ENCODE measurements around the gene HNRNPK. TPM values are rescaled to one million over a fixed set of nuclear protein-coding genes. Genes with fewer than 3 reads are reported as not detected.
A peak's percentile ranks its signal among the peaks of the same experiment; 100 is the strongest.

Gene HNRNPK
- total RNA-seq, 1 experiment from 2014 or later: 723 TPM

- CTCF ChIA-PET: interaction anchor here (0.7 kb wide), 1 partner anchor 981 kb away, joined by 5 read pairs; no protein-coding TSS in a partner anchor
- Mint-ChIP-seq H3K9me3 (no peaks in the 10 kb centered on the region), H3K27me3 (ENCODE audit: low read depth) (no peaks in the 10 kb centered on the region), H3K36me3 (peaks cover 20% of the 10 kb centered on the region), H3K4me1 (peaks cover 26% of the 10 kb centered on the region), H3K4me3 (no peak overlapping the region), H3K27ac (peak overlapping the region; percentile 57; the same call in 1 of the 2 replicates)
- POLR2A ChIA-PET: no interaction called here
- ATAC-seq: no peak
- DNase-seq (ENCODE audit: low spot score): no peak
- TF ChIP-seq TP53 (CRISPR knock-in tag; IDR thresholded peaks at IDR 0.05): no peak
- TF ChIP-seq MYBL2 (CRISPR knock-in tag; IDR thresholded peaks at IDR 0.05): no peak
- TF ChIP-seq JAZF1 (CRISPR knock-in tag; IDR thresholded peaks at IDR 0.05): no peak
Observed at GRCh38 chr9:83987402-83987791, 7.4 kb upstream of the HNRNPK start.

GRCh38 chr9:83986765-83987401 is 6.9 kb upstream of the HNRNPK start:
- Mint-ChIP-seq H3K9me3 (no peaks in the 10 kb centered on the region), H3K36me3 (peaks cover 20% of the 10 kb centered on the region), H3K4me1 (peaks cover 30% of the 10 kb centered on the region), H3K4me3 (no peak overlapping the region), H3K27ac (0 out of 2 replicates have a peak overlapping the region, but pooled peaks have one; percentile 57), H3K27me3 (ENCODE audit: low read depth) (no peaks in the 10 kb centered on the region)
- ATAC-seq: no peak; the same call in 1 of the 2 replicates
- CTCF ChIA-PET: interaction anchor here (0.7 kb wide), 1 partner anchor 981 kb away, joined by 5 read pairs; no protein-coding TSS in a partner anchor
- no peak for DNase-seq (ENCODE audit: low spot score)
- POLR2A ChIA-PET: no interaction called here
- TF ChIP-seq GABPB1 (CRISPR knock-in tag; IDR thresholded peaks at IDR 0.05) (peak; percentile 76), NFATC4 (CRISPR knock-in tag; IDR thresholded peaks at IDR 0.05) (no peak)

GRCh38 chr9:83986195-83986594 is 6.2 kb upstream of the HNRNPK start:
- CTCF ChIA-PET: no interaction called here
- H3K36me3 Mint-ChIP-seq: peaks cover 20% of the 10 kb centered on the region
- peaks cover 34% of the 10 kb centered on the region for H3K4me1 Mint-ChIP-seq
- POLR2A ChIA-PET: no interaction called here
- ATAC-seq (no peak), DNase-seq (ENCODE audit: low spot score) (no peak)
- no peak overlapping the region for H3K27ac Mint-ChIP-seq
- no peaks in the 10 kb centered on the region for H3K27me3 Mint-ChIP-seq (ENCODE audit: low read depth)
- TF ChIP-seq NR1H2 (CRISPR knock-in tag; IDR thresholded peaks at IDR 0.05) (no peak), PRRX2 (CRISPR knock-in tag; IDR thresholded peaks at IDR 0.05) (no peak), ESRRA (CRISPR knock-in tag; IDR thresholded peaks at IDR 0.05; ENCODE audit: borderline replicate concordance) (no peak), NFYB (CRISPR knock-in tag; conservative IDR thresholded peaks at IDR 0.05; ENCODE audit: low read depth) (no peak), CDX4 (CRISPR knock-in tag; IDR thresholded peaks at IDR 0.05; ENCODE audit: borderline replicate concordance) (no peak), GRHL2 (CRISPR knock-in tag; IDR thresholded peaks at IDR 0.05; ENCODE audit: insufficient replicate concordance, severe bottlenecking) (no peak), MYBL2 (CRISPR knock-in tag; IDR thresholded peaks at IDR 0.05) (no peak), MXD4 (CRISPR knock-in tag; IDR thresholded peaks at IDR 0.05; ENCODE audit: borderline replicate concordance) (no peak), ZNF425 (CRISPR knock-in tag; conservative IDR thresholded peaks at IDR 0.05) (no peak)
- no peaks in the 10 kb centered on the region for H3K9me3 Mint-ChIP-seq
- H3K4me3 Mint-ChIP-seq: no peak overlapping the region

- CTCF ChIA-PET: interaction anchor here (1.0 to 1.5 kb wide), 2 partner anchors 120 to 280 kb away, joined by 3 to 8 read pairs; no protein-coding TSS in a partner anchor
- TF ChIP-seq RORB (CRISPR knock-in tag; IDR thresholded peaks at IDR 0.05) (no peak), FOXJ3 (CRISPR knock-in tag; IDR thresholded peaks at IDR 0.05; ENCODE audit: borderline replicate concordance) (no peak), ZNF263 (CRISPR knock-in tag; IDR thresholded peaks at IDR 0.05; ENCODE audit: low read depth) (0 out of 2 replicates have a peak, but pooled peaks have one; percentile 35), ATF3 (CRISPR knock-in tag; conservative IDR thresholded peaks at IDR 0.05) (no peak), ARID4B (CRISPR knock-in tag; IDR thresholded peaks at IDR 0.05; ENCODE audit: borderline replicate concordance) (0 out of 2 replicates have a peak, but pooled peaks have one; percentile 10)
Observed at GRCh38 chr9:83981126-83981871, 1.3 kb upstream of the HNRNPK start.

More at GRCh38 chr9:83981126-83981871, 1.3 kb upstream of the HNRNPK start:
- POLR2A ChIA-PET: interaction anchor here (0.6 to 2.7 kb wide), 10 partner anchors 11 to 280 kb away, joined by 3 to 24 read pairs (median 5); partner anchors contain the start of gene UBQLN1
- H3K27ac Mint-ChIP-seq: peak overlapping the region; percentile 97
- peak overlapping the region; percentile 99 for H3K4me3 Mint-ChIP-seq
- H3K36me3 Mint-ChIP-seq: peaks cover 32% of the 10 kb centered on the region
- no peak for ATAC-seq
- no peaks in the 10 kb centered on the region for H3K9me3 Mint-ChIP-seq
- peaks cover 2% of the 10 kb centered on the region for H3K27me3 Mint-ChIP-seq (ENCODE audit: low read depth)
- H3K4me1 Mint-ChIP-seq: peaks cover 40% of the 10 kb centered on the region
- no peak for DNase-seq (ENCODE audit: low spot score)
